Glutamatergic neuron (in vitro differentiated cells): ENCODE measurements around the gene RETREG1. TPM values are rescaled to one million over a fixed set of nuclear protein-coding genes. Genes with fewer than 3 reads are reported as not detected.

Experiments used
- DNase-seq: peaks from one replicate; pipeline ENCODE4 v3.0.0; 2022
- H3K27ac Mint-ChIP-seq: one replicate; pipeline ENCODE4 v1.8.0; 2020; ENCODE audit warnings: mild to moderate bottlenecking, mixed read lengths, inconsistent platforms; ENCODE audit not compliant: unreplicated experiment
- H3K27me3 Mint-ChIP-seq: one replicate; pipeline ENCODE4 v1.8.0; 2020; ENCODE audit warnings: mild to moderate bottlenecking, moderate library complexity, mixed read lengths, inconsistent platforms; ENCODE audit not compliant: unreplicated experiment
- H3K36me3 Mint-ChIP-seq: one replicate; pipeline ENCODE4 v1.8.0; 2020; ENCODE audit warnings: mild to moderate bottlenecking, mixed read lengths, inconsistent platforms; ENCODE audit not compliant: unreplicated experiment
- H3K4me1 Mint-ChIP-seq: one replicate; pipeline ENCODE4 v1.8.0; 2020; ENCODE audit warnings: mild to moderate bottlenecking, low read depth, mixed read lengths, inconsistent platforms; ENCODE audit not compliant: unreplicated experiment
- H3K4me3 Mint-ChIP-seq: one replicate; pipeline ENCODE4 v1.8.0; 2020; ENCODE audit warnings: mild to moderate bottlenecking, mixed read lengths, inconsistent platforms; ENCODE audit not compliant: unreplicated experiment
- H3K9me3 Mint-ChIP-seq: one replicate; pipeline ENCODE4 v1.8.0; 2020; ENCODE audit warnings: mild to moderate bottlenecking, moderate library complexity, mixed read lengths, inconsistent platforms; ENCODE audit not compliant: unreplicated experiment
- total RNA-seq: library from RNA; stranded (reverse); fragmentation: NEBNext Ultra II Directional; extraction: Animal tissue kit (Norgen Biotek cat#: 25700); gene quantifications from one replicate; pipeline ENCODE4 v1.2.1, GENCODE V29; 2021; ENCODE audit not compliant: unreplicated experiment
- TF ChIP-seq, protein P1 (sequence below): fragments of 200-600 bp; sonication (generic); IDR thresholded peaks from one replicate; pipeline ENCODE4 v1.5.0; 2021; ENCODE audit not compliant: partially characterized antibody, unreplicated experiment

Gene RETREG1
- total RNA-seq, 1 donor from 2014 or later, result 6.3 TPM

DNA sequence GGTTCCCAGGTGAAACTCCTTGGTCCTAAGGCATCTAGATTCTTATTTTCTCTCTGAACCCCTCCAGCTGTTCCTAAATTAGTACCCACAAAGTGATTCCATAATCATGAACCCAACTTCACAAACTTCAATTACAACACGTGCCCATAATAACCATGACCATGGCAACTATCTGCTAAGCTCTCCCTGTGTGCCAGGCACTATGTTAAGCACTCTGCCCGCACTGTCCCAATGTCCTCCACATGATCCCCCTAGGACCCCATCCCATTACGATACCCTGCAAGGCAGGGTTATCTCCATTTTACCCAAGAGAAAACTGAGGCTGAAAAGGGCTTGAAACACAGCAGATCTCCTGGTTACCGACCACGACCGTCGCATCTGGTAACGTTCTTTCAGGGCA, 125.9 kb downstream of the RETREG1 start:
- TF ChIP-seq, protein P1, sequence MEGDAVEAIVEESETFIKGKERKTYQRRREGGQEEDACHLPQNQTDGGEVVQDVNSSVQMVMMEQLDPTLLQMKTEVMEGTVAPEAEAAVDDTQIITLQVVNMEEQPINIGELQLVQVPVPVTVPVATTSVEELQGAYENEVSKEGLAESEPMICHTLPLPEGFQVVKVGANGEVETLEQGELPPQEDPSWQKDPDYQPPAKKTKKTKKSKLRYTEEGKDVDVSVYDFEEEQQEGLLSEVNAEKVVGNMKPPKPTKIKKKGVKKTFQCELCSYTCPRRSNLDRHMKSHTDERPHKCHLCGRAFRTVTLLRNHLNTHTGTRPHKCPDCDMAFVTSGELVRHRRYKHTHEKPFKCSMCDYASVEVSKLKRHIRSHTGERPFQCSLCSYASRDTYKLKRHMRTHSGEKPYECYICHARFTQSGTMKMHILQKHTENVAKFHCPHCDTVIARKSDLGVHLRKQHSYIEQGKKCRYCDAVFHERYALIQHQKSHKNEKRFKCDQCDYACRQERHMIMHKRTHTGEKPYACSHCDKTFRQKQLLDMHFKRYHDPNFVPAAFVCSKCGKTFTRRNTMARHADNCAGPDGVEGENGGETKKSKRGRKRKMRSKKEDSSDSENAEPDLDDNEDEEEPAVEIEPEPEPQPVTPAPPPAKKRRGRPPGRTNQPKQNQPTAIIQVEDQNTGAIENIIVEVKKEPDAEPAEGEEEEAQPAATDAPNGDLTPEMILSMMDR, result no peak
- peaks cover 4% of the 10 kb centered on the region for H3K4me1 Mint-ChIP-seq
- H3K27ac Mint-ChIP-seq, result no peak overlapping the region
- peaks cover 11% of the 10 kb centered on the region for H3K36me3 Mint-ChIP-seq
- H3K9me3 Mint-ChIP-seq, result peaks cover 4% of the 10 kb centered on the region
- H3K27me3 Mint-ChIP-seq, result no peaks in the 10 kb centered on the region
- no peak for DNase-seq
- no peak overlapping the region for H3K4me3 Mint-ChIP-seq

DNA sequence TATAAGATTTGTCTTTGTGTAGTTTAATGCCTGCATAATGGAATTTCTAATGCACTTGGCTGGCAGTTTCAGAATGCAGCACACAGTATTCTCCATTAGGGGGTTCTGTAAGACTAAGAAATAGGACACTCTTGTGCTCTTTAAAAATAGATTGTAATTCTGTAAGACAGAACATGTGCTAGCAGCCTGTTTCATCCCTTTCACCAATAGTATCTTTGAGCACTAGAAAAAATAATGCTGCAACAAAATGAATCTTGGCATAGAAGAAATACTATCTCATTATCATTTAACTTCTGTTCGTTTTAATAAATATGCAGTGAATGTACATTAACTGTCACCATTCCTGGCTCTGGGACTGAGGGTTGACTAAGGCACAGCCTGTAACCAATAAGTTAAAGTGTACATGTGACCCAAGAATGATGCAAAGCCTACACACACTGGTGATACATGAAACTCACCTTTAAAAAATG, 127.4 kb downstream of the RETREG1 start:
- DNase-seq, result no peak
- H3K9me3 Mint-ChIP-seq, result no peaks in the 10 kb centered on the region
- TF ChIP-seq, protein P1, result peak; percentile 60
- peaks cover 4% of the 10 kb centered on the region for H3K36me3 Mint-ChIP-seq
- no peak overlapping the region for H3K27ac Mint-ChIP-seq
- H3K4me3 Mint-ChIP-seq, result no peak overlapping the region
- peaks cover 4% of the 10 kb centered on the region for H3K4me1 Mint-ChIP-seq
- no peaks in the 10 kb centered on the region for H3K27me3 Mint-ChIP-seq

DNA sequence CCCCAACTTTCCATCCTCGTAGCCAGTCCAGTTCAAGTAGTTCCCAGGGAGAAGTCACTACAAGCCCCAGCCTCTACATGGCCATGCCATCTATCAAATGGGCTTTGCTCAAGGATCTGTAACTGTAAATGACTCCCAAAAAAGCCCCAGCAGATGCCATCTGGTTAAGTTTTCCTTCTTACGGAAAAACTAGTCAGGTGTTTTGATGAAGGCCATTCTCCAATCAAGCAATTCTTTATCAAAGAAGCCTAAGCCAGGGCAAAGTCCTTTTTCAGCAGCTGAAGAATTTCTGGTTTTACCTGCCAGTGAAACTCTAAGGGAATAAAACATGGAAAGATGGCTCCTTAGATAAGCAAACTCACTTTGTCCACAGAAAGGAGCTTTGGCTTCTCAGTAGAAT, 129.3 kb downstream of the RETREG1 start:
- Mint-ChIP-seq H3K27me3 (no peaks in the 10 kb centered on the region), H3K4me1 (peaks cover 4% of the 10 kb centered on the region), H3K27ac (no peak overlapping the region), H3K4me3 (no peak overlapping the region), H3K9me3 (no peaks in the 10 kb centered on the region), H3K36me3 (no peaks in the 10 kb centered on the region)
- no peak for DNase-seq
- TF ChIP-seq, protein P1, result no peak

DNA sequence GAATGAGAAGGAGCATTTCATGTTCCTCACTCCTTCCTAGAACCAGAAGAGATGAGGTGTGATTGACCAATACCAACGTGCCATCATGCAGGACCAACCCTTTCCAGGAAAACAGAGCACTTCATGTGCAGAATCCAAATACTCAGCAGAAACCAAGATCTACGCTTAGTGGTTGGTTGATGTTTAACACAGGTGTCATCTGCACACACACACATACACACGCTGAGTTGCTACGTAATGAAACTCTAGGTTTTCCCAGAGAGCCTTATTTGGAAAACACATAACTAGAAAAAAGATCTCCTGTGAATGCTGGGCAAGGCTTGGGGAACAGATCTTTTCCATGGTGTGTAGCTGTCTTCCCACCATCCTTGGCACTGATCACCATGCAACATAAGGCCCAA, 130.1 kb downstream of the RETREG1 start:
- peaks cover 4% of the 10 kb centered on the region for H3K4me1 Mint-ChIP-seq
- no peaks in the 10 kb centered on the region for H3K36me3 Mint-ChIP-seq
- no peaks in the 10 kb centered on the region for H3K27me3 Mint-ChIP-seq
- no peak for DNase-seq
- H3K4me3 Mint-ChIP-seq, result no peak overlapping the region
- H3K9me3 Mint-ChIP-seq, result no peaks in the 10 kb centered on the region
- TF ChIP-seq, protein P1, result no peak
- no peak overlapping the region for H3K27ac Mint-ChIP-seq

DNA sequence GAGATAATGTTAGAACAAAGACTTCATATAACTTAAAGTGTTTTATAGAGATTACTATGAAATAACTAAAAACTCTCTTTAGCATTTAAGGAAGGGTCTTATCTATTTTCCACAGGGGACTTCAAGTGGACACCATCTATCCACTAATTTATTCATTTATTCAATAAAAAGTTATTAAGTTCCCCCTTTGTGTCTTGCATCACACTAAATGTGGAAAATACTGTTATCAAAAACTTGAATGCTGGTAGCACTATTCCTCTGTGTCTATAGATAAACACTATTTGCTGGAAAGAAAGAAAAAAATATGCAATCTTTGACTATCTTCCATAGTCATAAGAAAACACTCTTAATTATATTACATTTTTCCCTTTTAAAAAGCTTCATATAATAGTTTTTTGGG, 131.1 kb downstream of the RETREG1 start:
- no peaks in the 10 kb centered on the region for H3K9me3 Mint-ChIP-seq
- no peak overlapping the region for H3K27ac Mint-ChIP-seq
- peaks cover 4% of the 10 kb centered on the region for H3K4me1 Mint-ChIP-seq
- TF ChIP-seq, protein P1, result no peak
- H3K36me3 Mint-ChIP-seq, result no peaks in the 10 kb centered on the region
- no peak overlapping the region for H3K4me3 Mint-ChIP-seq
- DNase-seq, result no peak
- H3K27me3 Mint-ChIP-seq, result no peaks in the 10 kb centered on the region
